ENCODE results near the gene TPM4. TPM values are rescaled to one million over a fixed set of nuclear protein-coding genes. Genes with fewer than 3 reads are reported as not detected.

TPM4 gene
- total and polyA plus RNA-seq, 2 of the 8 experiments (the other 6 are each of a cell fraction or from before 2014, with no cell fraction given), result 160 to 359 TPM

DNA sequence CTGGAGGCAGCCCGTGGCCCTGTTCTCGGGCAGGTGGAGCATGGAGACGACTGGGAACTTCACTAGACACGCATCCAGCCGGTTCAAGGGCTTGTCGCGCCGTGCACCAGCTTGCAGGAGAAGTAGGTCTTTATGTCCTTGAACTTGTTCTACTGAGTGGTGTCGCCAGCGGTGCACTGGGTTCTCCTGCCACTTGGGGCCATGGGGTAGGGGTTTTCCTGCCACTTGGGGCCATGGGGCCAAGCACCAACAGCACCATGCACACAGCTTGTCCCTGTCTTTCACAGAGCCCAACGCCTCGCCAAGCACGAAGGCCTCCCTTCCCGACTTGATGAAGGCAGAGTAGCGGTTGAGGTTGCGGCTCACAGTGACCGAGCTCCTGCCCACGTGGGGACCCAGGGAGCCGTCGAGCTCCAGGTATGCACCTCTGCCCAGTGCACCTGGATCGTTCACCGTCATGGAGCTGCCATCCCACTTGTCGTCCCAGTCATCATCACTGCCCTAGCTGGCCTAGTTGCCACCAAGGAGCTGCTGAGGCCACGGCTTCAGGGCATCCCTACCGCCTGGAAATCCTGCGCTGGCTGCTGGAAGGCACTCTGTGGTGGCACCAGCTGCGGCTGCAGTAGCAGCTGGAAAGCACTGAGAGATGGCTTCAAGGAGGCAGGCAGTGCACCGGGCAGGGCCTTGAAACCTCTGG, 40.5 kb upstream of the TPM4 start:
- no peak overlapping the region for H3K4ac ChIP-seq (replicated peaks; ENCODE audit: insufficient read length, low read depth, low read length)
- H2AK5ac ChIP-seq (ENCODE audit: low read depth, low read length), result no peak overlapping the region
- no peak overlapping the region for H2BK5ac ChIP-seq (ENCODE audit: low read depth, low read length)
- no peak overlapping the region for H4K5ac ChIP-seq (ENCODE audit: insufficient read length, low read depth, low read length)
- no peak overlapping the region for H2BK12ac ChIP-seq (ENCODE audit: low read depth, low read length)
- no peaks in the 10 kb centered on the region for H3K79me2 ChIP-seq (ENCODE audit: control insufficient read depth in 1 of 2, insufficient read depth in 2 of 2, low read length in 2 of 2)
- 79% methylated on average over 28 of the region's 28 CpGs; no CpG with 5 or more reads in 1 of the 2 experiments for WGBS, 2 experiments (ENCODE audit: extremely low coverage in 1 of 2, insufficient coverage in 1 of 2, insufficient read length in 1 of 2, insufficient replicate concordance in 2 of 2, low coverage in 1 of 2, low lambda C conversion rate in 2 of 2, missing lambda C conversion rate in 1 of 2)
- POLR2A ChIA-PET (ENCODE audit: partially characterized antibody), result interaction anchor here (0.6 kb wide), 1 partner anchor 75 kb away, joined by 3 read pairs; no protein-coding TSS in a partner anchor
- no peak overlapping the region for H3K14ac ChIP-seq (ENCODE audit: insufficient read length)
- H3K79me1 ChIP-seq (ENCODE audit: low read depth, low read length), result no peaks in the 10 kb centered on the region
- no peak overlapping the region for H2BK15ac ChIP-seq (ENCODE audit: low read length)
- H4K20me1 ChIP-seq (replicated peaks in 1 of 2; ENCODE audit: control insufficient read depth in 1 of 2, insufficient read depth in 2 of 2, low read length in 2 of 2), result no peaks in the 10 kb centered on the region
- no peaks in the 10 kb centered on the region for H3K4me1 ChIP-seq (replicated peaks in 1 of 4; ENCODE audit: control insufficient read depth in 3 of 4, insufficient read depth in 4 of 4, low read length in 3 of 4)
- no peaks in the 10 kb centered on the region; the same call in 1 of the 2 replicates for H3K23me2 ChIP-seq (ENCODE audit: low read depth, low read length)
- no peak overlapping the region for H3K9ac ChIP-seq (replicated peaks in 1 of 4; ENCODE audit: extremely low read depth in 1 of 4, low read depth in 3 of 4, low read length in 3 of 4)
- H4K91ac ChIP-seq (replicated peaks; ENCODE audit: insufficient read length, low read length), result no peak overlapping the region
- CTCF ChIA-PET (ENCODE audit: partially characterized antibody), result interaction anchor here (0.7 to 1.7 kb wide), 3 partner anchors 10 to 30 kb away, joined by 3 to 5 read pairs (median 4); no protein-coding TSS in a partner anchor
- no peaks in the 10 kb centered on the region for H3K36me3 ChIP-seq (ENCODE audit: control insufficient read depth in 2 of 4, insufficient read depth in 4 of 4, low read length in 3 of 4)
- H3K27ac ChIP-seq (ENCODE audit: low read depth, low read length), result no peak overlapping the region
- no peak for DNase-seq (ENCODE audit: low read depth in 1 of 2, low spot score in 2 of 2)
- no peak overlapping the region for H2BK20ac ChIP-seq (ENCODE audit: low read length)
- H3K9me3 ChIP-seq (ENCODE audit: insufficient read depth in 2 of 2, low read depth in 1 of 2, low read length in 1 of 2), result peaks cover 69 to 81% of the 10 kb centered on the region in 2 experiments
- no peak for FAIRE-seq
- no peak overlapping the region for H4K8ac ChIP-seq (ENCODE audit: extremely low read depth, insufficient read depth, low read length)
- H3K23ac ChIP-seq (ENCODE audit: insufficient read length), result no peak overlapping the region
- H3K4me3 ChIP-seq (ENCODE audit: extremely low read depth in 1 of 4, insufficient read depth in 2 of 4, low read depth in 3 of 4, low read length in 4 of 4), result no peak overlapping the region
- H3K4me2 ChIP-seq (ENCODE audit: insufficient read depth in 1 of 2, low read depth in 2 of 2, low read length in 2 of 2), result no peak overlapping the region
- H2BK120ac ChIP-seq (replicated peaks; ENCODE audit: low read depth, low read length), result no peak overlapping the region
- no peak overlapping the region for H3K18ac ChIP-seq (ENCODE audit: extremely low read depth, low read length)
- H2AFZ ChIP-seq (ENCODE audit: low read length), result no peak overlapping the region
- no peak overlapping the region for H3K56ac ChIP-seq (replicated peaks; ENCODE audit: insufficient read length, low read depth, low read length)
- no peaks in the 10 kb centered on the region for H3K27me3 ChIP-seq (replicated peaks in 1 of 4; ENCODE audit: control insufficient read depth in 3 of 4, extremely low read depth in 1 of 4, insufficient read depth in 3 of 4, low read length in 3 of 4)
- TF ChIP-seq SIRT6 (IDR thresholded peaks at IDR 0.05; ENCODE audit: low read length), result no peak
- no peak for TF ChIP-seq RXRA (IDR thresholded peaks at IDR 0.05; ENCODE audit: insufficient read depth, low read depth, low read length)
- TF ChIP-seq, protein P1, sequence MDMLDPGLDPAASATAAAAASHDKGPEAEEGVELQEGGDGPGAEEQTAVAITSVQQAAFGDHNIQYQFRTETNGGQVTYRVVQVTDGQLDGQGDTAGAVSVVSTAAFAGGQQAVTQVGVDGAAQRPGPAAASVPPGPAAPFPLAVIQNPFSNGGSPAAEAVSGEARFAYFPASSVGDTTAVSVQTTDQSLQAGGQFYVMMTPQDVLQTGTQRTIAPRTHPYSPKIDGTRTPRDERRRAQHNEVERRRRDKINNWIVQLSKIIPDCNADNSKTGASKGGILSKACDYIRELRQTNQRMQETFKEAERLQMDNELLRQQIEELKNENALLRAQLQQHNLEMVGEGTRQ (IDR thresholded peaks at IDR 0.05; ENCODE audit: low read length), result no peak
- no peak for TF ChIP-seq NANOG (IDR thresholded peaks at IDR 0.05; ENCODE audit: insufficient read depth, low read depth, low read length, poor library complexity, severe bottlenecking)
- no peak for TF ChIP-seq MAFK (IDR thresholded peaks at IDR 0.05; ENCODE audit: low read depth, low read length)
- no peak for TF ChIP-seq RFX5 (IDR thresholded peaks at IDR 0.05; ENCODE audit: borderline replicate concordance, low read depth, low read length)
- no peak for TF ChIP-seq JUND (IDR thresholded peaks at IDR 0.05; ENCODE audit: low read length)
- TF ChIP-seq CTBP2 (IDR thresholded peaks at IDR 0.05; ENCODE audit: borderline replicate concordance, insufficient read depth, insufficient read length, low read length), result no peak
- TF ChIP-seq TBP (IDR thresholded peaks at IDR 0.05; ENCODE audit: low read depth, low read length), result no peak
- no peak for TF ChIP-seq CBX8 (IDR thresholded peaks at IDR 0.05; ENCODE audit: borderline replicate concordance, low read depth, low read length)
- no peak for TF ChIP-seq CEBPB (IDR thresholded peaks at IDR 0.05; ENCODE audit: low read depth, low read length)
- no peak for TF ChIP-seq NRF1 (IDR thresholded peaks at IDR 0.05; ENCODE audit: low read depth, low read length)
